Measurements from ENCODE around the gene DPH7.
"Not testable (repeated sequence)": the region's sequence is repeated elsewhere in the genome, so short reads cannot be mapped to it uniquely, and the experiment has no call there.

DPH7 gene

GRCh38 chr9:137578518-137579258, at the start of gene DPH7:
Gene DPH7, minus strand, starts transcription at chr9:137578925. Its CDS starts 148 bp downstream, at chr9:137578777.
- peak; percentile 69 for DNase-seq (ENCODE audit: extremely low read depth, low read depth)
- TF ChIP-seq CTCF (IDR thresholded peaks at IDR 0.05; ENCODE audit: low read depth, low read length) = peak; percentile 86

- DNase-seq (ENCODE audit: extremely low read depth, low read depth) = not testable (repeated sequence)
Observed at GRCh38 chr9:137627406-137627805, 48.7 kb upstream of the DPH7 start.

- DNase-seq (ENCODE audit: extremely low read depth, low read depth) = no peak
- no peak for TF ChIP-seq CTCF (IDR thresholded peaks at IDR 0.05; ENCODE audit: low read depth, low read length)
Observed at GRCh38 chr9:137626464-137626863, 47.7 kb upstream of the DPH7 start.

- DNase-seq (ENCODE audit: extremely low read depth, low read depth) = not testable (repeated sequence)
Observed at GRCh38 chr9:137622211-137622610, 43.5 kb upstream of the DPH7 start.

GRCh38 chr9:137621131-137621757, 42.5 kb upstream of the DPH7 start:
- no peak for DNase-seq (ENCODE audit: extremely low read depth, low read depth)
- TF ChIP-seq CTCF (IDR thresholded peaks at IDR 0.05; ENCODE audit: low read depth, low read length) = peak; percentile 20

- DNase-seq (ENCODE audit: extremely low read depth, low read depth) = no peak
- TF ChIP-seq CTCF (IDR thresholded peaks at IDR 0.05; ENCODE audit: low read depth, low read length) = no peak
Observed at GRCh38 chr9:137620581-137620980, 41.9 kb upstream of the DPH7 start.

- TF ChIP-seq CTCF (IDR thresholded peaks at IDR 0.05; ENCODE audit: low read depth, low read length) = no peak
- no peak for DNase-seq (ENCODE audit: extremely low read depth, low read depth)
Observed at GRCh38 chr9:137620048-137620405, 41.3 kb upstream of the DPH7 start.

GRCh38 chr9:137619240-137620047, 40.7 kb upstream of the DPH7 start:
- no peak for DNase-seq (ENCODE audit: extremely low read depth, low read depth)
- no peak for TF ChIP-seq CTCF (IDR thresholded peaks at IDR 0.05; ENCODE audit: low read depth, low read length)
